ENCODE results near the gene FYN.

FYN gene

DNA sequence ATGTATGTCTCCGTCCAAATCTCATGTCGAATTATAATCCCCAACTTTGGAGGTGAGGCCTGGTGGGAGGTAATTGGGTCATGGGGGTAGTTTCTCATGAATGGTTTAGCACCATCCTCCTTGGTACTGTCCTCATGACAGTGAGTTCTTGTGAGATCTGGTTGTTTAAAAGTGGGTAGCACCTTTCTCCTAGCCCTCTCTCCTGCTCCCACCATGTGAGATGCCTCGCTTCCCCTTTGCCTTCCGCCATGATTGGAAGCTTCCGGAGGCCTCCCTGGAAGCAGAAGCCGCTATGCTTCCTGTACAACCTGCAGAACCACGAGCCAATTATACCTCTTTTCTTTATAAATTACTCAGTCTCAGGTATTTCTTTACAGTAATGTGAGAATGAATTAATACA is 123.1 kb downstream of the FYN start:
- no peak overlapping the region for H2AFZ ChIP-seq (ENCODE audit: low read depth, low read length, severe bottlenecking)
- H3K79me2 ChIP-seq (ENCODE audit: insufficient read depth, low read length): no peaks in the 10 kb centered on the region
- no peak overlapping the region for H3K9ac ChIP-seq (ENCODE audit: low read length)
- no peaks in the 10 kb centered on the region for H4K20me1 ChIP-seq (ENCODE audit: low read depth, low read length)
- H3K9me2 ChIP-seq (replicated peaks; ENCODE audit: insufficient read depth, low read length): no peaks in the 10 kb centered on the region
- TF ChIP-seq EZH2phosphoT487 (conservative IDR thresholded peaks at IDR 0.05; ENCODE audit: low read length): no peak
- TF ChIP-seq, protein P1, sequence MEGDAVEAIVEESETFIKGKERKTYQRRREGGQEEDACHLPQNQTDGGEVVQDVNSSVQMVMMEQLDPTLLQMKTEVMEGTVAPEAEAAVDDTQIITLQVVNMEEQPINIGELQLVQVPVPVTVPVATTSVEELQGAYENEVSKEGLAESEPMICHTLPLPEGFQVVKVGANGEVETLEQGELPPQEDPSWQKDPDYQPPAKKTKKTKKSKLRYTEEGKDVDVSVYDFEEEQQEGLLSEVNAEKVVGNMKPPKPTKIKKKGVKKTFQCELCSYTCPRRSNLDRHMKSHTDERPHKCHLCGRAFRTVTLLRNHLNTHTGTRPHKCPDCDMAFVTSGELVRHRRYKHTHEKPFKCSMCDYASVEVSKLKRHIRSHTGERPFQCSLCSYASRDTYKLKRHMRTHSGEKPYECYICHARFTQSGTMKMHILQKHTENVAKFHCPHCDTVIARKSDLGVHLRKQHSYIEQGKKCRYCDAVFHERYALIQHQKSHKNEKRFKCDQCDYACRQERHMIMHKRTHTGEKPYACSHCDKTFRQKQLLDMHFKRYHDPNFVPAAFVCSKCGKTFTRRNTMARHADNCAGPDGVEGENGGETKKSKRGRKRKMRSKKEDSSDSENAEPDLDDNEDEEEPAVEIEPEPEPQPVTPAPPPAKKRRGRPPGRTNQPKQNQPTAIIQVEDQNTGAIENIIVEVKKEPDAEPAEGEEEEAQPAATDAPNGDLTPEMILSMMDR (IDR thresholded peaks at IDR 0.05; ENCODE audit: insufficient read depth, low read length, poor library complexity, severe bottlenecking): no peak
- H3K36me3 ChIP-seq (ENCODE audit: low read length): no peaks in the 10 kb centered on the region
- H3F3A ChIP-seq (ENCODE audit: insufficient read depth): no peaks in the 10 kb centered on the region
- H3K27ac ChIP-seq (ENCODE audit: low read depth, low read length): no peak overlapping the region
- no peaks in the 10 kb centered on the region for H3K27me3 ChIP-seq (ENCODE audit: low read length)
- H3K4me2 ChIP-seq (ENCODE audit: low read depth, low read length, poor library complexity, severe bottlenecking): no peak overlapping the region
- no peak overlapping the region for H3K4me3 ChIP-seq (ENCODE audit: insufficient read depth, low read length, poor library complexity, severe bottlenecking)
- H3K9me3 ChIP-seq (ENCODE audit: insufficient read depth, low read length): no peaks in the 10 kb centered on the region

DNA sequence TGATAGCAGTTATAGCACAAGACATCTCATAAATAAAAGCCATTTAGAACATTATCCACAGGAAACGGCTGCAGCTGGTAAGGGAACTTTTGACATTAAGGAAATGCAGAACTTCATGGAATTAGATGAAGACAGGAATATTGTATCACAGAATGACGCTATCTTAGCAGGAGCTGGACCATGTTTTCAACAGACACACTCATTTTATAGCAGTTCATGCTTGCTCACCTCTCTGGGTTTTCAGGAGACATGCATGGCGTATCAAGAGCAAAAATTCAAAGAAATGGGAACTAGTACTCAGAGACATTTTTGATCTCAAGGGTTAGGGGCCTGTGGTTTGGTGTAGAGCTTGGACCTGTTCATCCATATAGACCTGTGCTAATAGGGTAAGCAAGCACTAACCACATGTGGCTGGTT is 125.0 kb downstream of the FYN start:
- Histone ChIP-seq H2AFZ (ENCODE audit: low read depth, low read length, severe bottlenecking) (no peak overlapping the region), H3K4me3 (ENCODE audit: insufficient read depth, low read length, poor library complexity, severe bottlenecking) (no peak overlapping the region), H3F3A (ENCODE audit: insufficient read depth) (no peaks in the 10 kb centered on the region), H3K9me3 (ENCODE audit: insufficient read depth, low read length) (no peaks in the 10 kb centered on the region), H3K4me2 (ENCODE audit: low read depth, low read length, poor library complexity, severe bottlenecking) (no peak overlapping the region), H4K20me1 (ENCODE audit: low read depth, low read length) (no peaks in the 10 kb centered on the region), H3K36me3 (ENCODE audit: low read length) (no peaks in the 10 kb centered on the region), H3K27me3 (ENCODE audit: low read length) (no peaks in the 10 kb centered on the region), H3K9ac (ENCODE audit: low read length) (no peak overlapping the region), H3K27ac (ENCODE audit: low read depth, low read length) (no peak overlapping the region), H3K9me2 (replicated peaks; ENCODE audit: insufficient read depth, low read length) (no peaks in the 10 kb centered on the region), H3K79me2 (ENCODE audit: insufficient read depth, low read length) (no peaks in the 10 kb centered on the region)
- TF ChIP-seq, protein P1 (IDR thresholded peaks at IDR 0.05; ENCODE audit: insufficient read depth, low read length, poor library complexity, severe bottlenecking): no peak
- TF ChIP-seq EZH2phosphoT487 (conservative IDR thresholded peaks at IDR 0.05; ENCODE audit: low read length): no peak

DNA sequence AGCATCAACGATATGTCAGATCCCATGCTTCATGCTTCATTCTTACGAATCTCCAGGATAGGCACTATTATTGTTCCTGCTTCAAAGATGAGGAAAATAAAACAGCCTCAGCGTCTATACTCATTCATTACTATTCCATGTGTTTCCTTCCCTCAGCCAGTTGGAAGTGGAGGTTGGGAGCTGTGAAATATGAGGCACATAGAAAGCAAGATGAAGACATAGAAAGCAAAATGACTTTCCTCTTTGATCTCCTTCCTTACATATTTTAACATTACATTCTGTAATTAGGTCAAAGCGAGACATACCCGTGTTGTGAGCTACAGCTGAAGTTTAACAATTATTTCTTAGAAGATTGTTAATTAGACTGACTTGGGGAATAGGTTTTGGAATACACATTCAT is 125.4 kb downstream of the FYN start:
- Histone ChIP-seq H3K9me2 (replicated peaks; ENCODE audit: insufficient read depth, low read length) (no peaks in the 10 kb centered on the region), H4K20me1 (ENCODE audit: low read depth, low read length) (no peaks in the 10 kb centered on the region), H2AFZ (ENCODE audit: low read depth, low read length, severe bottlenecking) (no peak overlapping the region), H3K79me2 (ENCODE audit: insufficient read depth, low read length) (no peaks in the 10 kb centered on the region), H3K9me3 (ENCODE audit: insufficient read depth, low read length) (no peaks in the 10 kb centered on the region), H3K9ac (ENCODE audit: low read length) (no peak overlapping the region), H3K36me3 (ENCODE audit: low read length) (no peaks in the 10 kb centered on the region), H3K27ac (ENCODE audit: low read depth, low read length) (no peak overlapping the region), H3K4me3 (ENCODE audit: insufficient read depth, low read length, poor library complexity, severe bottlenecking) (no peak overlapping the region), H3K27me3 (ENCODE audit: low read length) (no peaks in the 10 kb centered on the region), H3F3A (ENCODE audit: insufficient read depth) (no peaks in the 10 kb centered on the region), H3K4me2 (ENCODE audit: low read depth, low read length, poor library complexity, severe bottlenecking) (no peak overlapping the region)
- TF ChIP-seq EZH2phosphoT487 (conservative IDR thresholded peaks at IDR 0.05; ENCODE audit: low read length): no peak
- TF ChIP-seq, protein P1 (IDR thresholded peaks at IDR 0.05; ENCODE audit: insufficient read depth, low read length, poor library complexity, severe bottlenecking): no peak

All from SU-DHL-6 (cell line).